ENCODE results near the gene CDH4. TPM values are rescaled to one million over a fixed set of nuclear protein-coding genes. Genes with fewer than 3 reads are reported as not detected.

The CDH4 gene
- total RNA-seq, 2 donors from 2014 or later: 0.07 to 0.94 TPM

GRCh38 chr20:61520893-61521460, 268.9 kb downstream of the CDH4 start:
- Histone ChIP-seq H3K4me1 (no peaks in the 10 kb centered on the region), H3K36me3 (no peaks in the 10 kb centered on the region), H3K9me3 (no peaks in the 10 kb centered on the region), H3K4me3 (no peak overlapping the region), H3K27me3 (no peaks in the 10 kb centered on the region), H3K27ac (no peak overlapping the region)
- no peak for DNase-seq (ENCODE audit: low spot score)
- no peak for TF ChIP-seq CTCF (IDR thresholded peaks at IDR 0.05)

- H3K36me3 ChIP-seq: no peaks in the 10 kb centered on the region
- H3K27ac ChIP-seq: no peak overlapping the region
- no peaks in the 10 kb centered on the region for H3K4me1 ChIP-seq
- H3K9me3 ChIP-seq: no peaks in the 10 kb centered on the region
- H3K27me3 ChIP-seq: no peaks in the 10 kb centered on the region
- H3K4me3 ChIP-seq: no peak overlapping the region
- DNase-seq (ENCODE audit: low spot score): no peak
- TF ChIP-seq CTCF (IDR thresholded peaks at IDR 0.05): no peak
Observed at GRCh38 chr20:61521687-61522420, 269.8 kb downstream of the CDH4 start.

GRCh38 chr20:61522498-61523090, 270.5 kb downstream of the CDH4 start:
- H3K27ac ChIP-seq: no peak overlapping the region

GRCh38 chr20:61523145-61523544, 271.1 kb downstream of the CDH4 start:
- no peak for TF ChIP-seq CTCF (IDR thresholded peaks at IDR 0.05)
- no peaks in the 10 kb centered on the region for H3K27me3 ChIP-seq
- no peak overlapping the region for H3K4me3 ChIP-seq

More at GRCh38 chr20:61522498-61523090, 270.5 kb downstream of the CDH4 start:
- Histone ChIP-seq H3K4me1 (no peaks in the 10 kb centered on the region), H3K36me3 (no peaks in the 10 kb centered on the region), H3K27me3 (no peaks in the 10 kb centered on the region), H3K9me3 (no peaks in the 10 kb centered on the region), H3K4me3 (no peak overlapping the region)
- no peak for TF ChIP-seq CTCF (IDR thresholded peaks at IDR 0.05)
- no peak for DNase-seq (ENCODE audit: low spot score)

GRCh38 chr20:61524951-61525666, 273.0 kb downstream of the CDH4 start:
- H3K27me3 ChIP-seq: no peaks in the 10 kb centered on the region

More at GRCh38 chr20:61523145-61523544, 271.1 kb downstream of the CDH4 start:
- no peak for DNase-seq (ENCODE audit: low spot score)
- Histone ChIP-seq H3K9me3 (no peaks in the 10 kb centered on the region), H3K4me1 (no peaks in the 10 kb centered on the region), H3K27ac (no peak overlapping the region), H3K36me3 (no peaks in the 10 kb centered on the region)

More at GRCh38 chr20:61524951-61525666, 273.0 kb downstream of the CDH4 start:
- Histone ChIP-seq H3K36me3 (no peaks in the 10 kb centered on the region), H3K4me3 (no peak overlapping the region), H3K9me3 (no peaks in the 10 kb centered on the region), H3K4me1 (no peaks in the 10 kb centered on the region), H3K27ac (no peak overlapping the region)
- no peak for TF ChIP-seq CTCF (IDR thresholded peaks at IDR 0.05)
- DNase-seq (ENCODE audit: low spot score): no peak
